ENCODE results near the gene COL28A1.

COL28A1 gene

DNA sequence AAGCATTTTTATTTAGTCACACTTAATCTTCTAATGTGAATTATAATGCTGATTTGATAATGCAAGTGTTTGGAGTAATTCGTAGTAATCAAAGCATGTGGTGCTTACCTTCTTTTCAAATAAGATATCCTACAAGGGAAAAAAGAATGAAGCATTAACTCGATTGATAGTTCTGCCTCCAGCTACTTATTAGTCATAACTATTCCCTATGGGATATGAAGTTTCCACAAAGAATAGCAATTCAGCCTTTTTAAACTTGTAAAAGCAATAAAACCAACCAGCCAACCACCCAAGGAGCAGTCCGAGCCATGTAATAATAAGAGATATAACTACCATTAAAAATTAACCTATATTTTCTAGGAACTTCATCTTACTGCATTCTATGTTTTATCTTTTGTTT is 11.6 kb downstream of the COL28A1 start:
- no peak for DNase-seq (ENCODE audit: extremely low read depth, insufficient read length)
- Histone ChIP-seq H3K4me3 (replicated peaks; ENCODE audit: low read depth, low read length) (no peak overlapping the region), H3K36me3 (ENCODE audit: control insufficient read depth, insufficient read depth, low read length) (no peaks in the 10 kb centered on the region), H3K27me3 (replicated peaks; ENCODE audit: control insufficient read depth, insufficient read depth, low read length) (no peaks in the 10 kb centered on the region)
- TF ChIP-seq, protein P1, sequence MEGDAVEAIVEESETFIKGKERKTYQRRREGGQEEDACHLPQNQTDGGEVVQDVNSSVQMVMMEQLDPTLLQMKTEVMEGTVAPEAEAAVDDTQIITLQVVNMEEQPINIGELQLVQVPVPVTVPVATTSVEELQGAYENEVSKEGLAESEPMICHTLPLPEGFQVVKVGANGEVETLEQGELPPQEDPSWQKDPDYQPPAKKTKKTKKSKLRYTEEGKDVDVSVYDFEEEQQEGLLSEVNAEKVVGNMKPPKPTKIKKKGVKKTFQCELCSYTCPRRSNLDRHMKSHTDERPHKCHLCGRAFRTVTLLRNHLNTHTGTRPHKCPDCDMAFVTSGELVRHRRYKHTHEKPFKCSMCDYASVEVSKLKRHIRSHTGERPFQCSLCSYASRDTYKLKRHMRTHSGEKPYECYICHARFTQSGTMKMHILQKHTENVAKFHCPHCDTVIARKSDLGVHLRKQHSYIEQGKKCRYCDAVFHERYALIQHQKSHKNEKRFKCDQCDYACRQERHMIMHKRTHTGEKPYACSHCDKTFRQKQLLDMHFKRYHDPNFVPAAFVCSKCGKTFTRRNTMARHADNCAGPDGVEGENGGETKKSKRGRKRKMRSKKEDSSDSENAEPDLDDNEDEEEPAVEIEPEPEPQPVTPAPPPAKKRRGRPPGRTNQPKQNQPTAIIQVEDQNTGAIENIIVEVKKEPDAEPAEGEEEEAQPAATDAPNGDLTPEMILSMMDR (IDR thresholded peaks at IDR 0.05; ENCODE audit: insufficient read depth, low read length, poor library complexity, severe bottlenecking), result no peak

GRCh38 chr7:7522421-7522820 is 13.3 kb downstream of the COL28A1 start:
- Histone ChIP-seq H3K27me3 (replicated peaks; ENCODE audit: control insufficient read depth, insufficient read depth, low read length) (no peaks in the 10 kb centered on the region), H3K4me3 (replicated peaks; ENCODE audit: low read depth, low read length) (no peak overlapping the region), H3K36me3 (ENCODE audit: control insufficient read depth, insufficient read depth, low read length) (no peaks in the 10 kb centered on the region)
- DNase-seq (ENCODE audit: extremely low read depth, insufficient read length), result no peak
- TF ChIP-seq, protein P1 (IDR thresholded peaks at IDR 0.05; ENCODE audit: insufficient read depth, low read length, poor library complexity, severe bottlenecking), result no peak

GRCh38 chr7:7521259-7521658 is 14.4 kb downstream of the COL28A1 start:
- H3K27me3 ChIP-seq (replicated peaks; ENCODE audit: control insufficient read depth, insufficient read depth, low read length), result no peaks in the 10 kb centered on the region
- no peak overlapping the region for H3K4me3 ChIP-seq (replicated peaks; ENCODE audit: low read depth, low read length)
- DNase-seq (ENCODE audit: extremely low read depth, insufficient read length), result no peak
- TF ChIP-seq, protein P1 (IDR thresholded peaks at IDR 0.05; ENCODE audit: insufficient read depth, low read length, poor library complexity, severe bottlenecking), result peak; percentile 2
- H3K36me3 ChIP-seq (ENCODE audit: control insufficient read depth, insufficient read depth, low read length), result no peaks in the 10 kb centered on the region

DNA sequence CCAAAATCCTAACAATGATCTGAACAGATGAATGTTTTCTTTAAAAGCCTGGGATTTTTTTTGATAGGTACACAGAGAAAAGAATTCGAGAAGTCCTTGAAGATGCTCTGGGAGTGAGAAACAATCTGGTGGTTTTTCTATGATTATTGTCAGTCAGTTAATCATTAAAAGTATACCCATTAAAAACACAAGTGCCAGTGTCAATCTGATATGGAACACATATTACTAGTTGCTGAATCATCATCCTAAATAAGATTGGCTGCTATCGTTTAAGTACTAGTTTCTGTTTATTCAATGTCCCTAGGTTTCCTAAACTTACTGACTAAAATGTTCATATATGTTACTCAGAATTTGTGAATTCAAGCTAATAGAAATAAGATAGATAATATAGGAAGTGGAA is 16.1 kb downstream of the COL28A1 start:
- Histone ChIP-seq H3K27me3 (replicated peaks; ENCODE audit: control insufficient read depth, insufficient read depth, low read length) (no peaks in the 10 kb centered on the region), H3K36me3 (ENCODE audit: control insufficient read depth, insufficient read depth, low read length) (no peaks in the 10 kb centered on the region), H3K4me3 (replicated peaks; ENCODE audit: low read depth, low read length) (no peak overlapping the region)
- TF ChIP-seq, protein P1 (IDR thresholded peaks at IDR 0.05; ENCODE audit: insufficient read depth, low read length, poor library complexity, severe bottlenecking), result no peak
- no peak for DNase-seq (ENCODE audit: extremely low read depth, insufficient read length)

DNA sequence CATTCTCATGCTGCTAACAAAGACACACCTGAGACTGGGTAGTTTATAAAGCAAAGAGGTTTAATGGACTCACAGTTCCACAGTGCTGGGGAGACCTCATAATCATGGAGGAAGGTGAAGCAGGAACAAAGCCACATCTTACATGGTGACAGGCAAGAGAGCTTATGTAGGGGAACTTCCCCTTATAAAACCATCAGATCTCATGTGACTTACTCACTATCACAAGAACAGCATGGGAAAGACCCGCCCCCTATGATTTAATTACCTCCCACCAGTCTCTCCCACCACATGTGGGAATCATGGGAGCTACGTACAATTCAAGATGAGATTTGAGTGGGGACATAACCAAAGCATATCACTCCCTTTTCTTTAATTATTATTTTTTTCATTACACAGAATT is 16.6 kb downstream of the COL28A1 start:
- no peak for DNase-seq (ENCODE audit: extremely low read depth, insufficient read length)
- H3K36me3 ChIP-seq (ENCODE audit: control insufficient read depth, insufficient read depth, low read length), result no peaks in the 10 kb centered on the region
- TF ChIP-seq, protein P1 (IDR thresholded peaks at IDR 0.05; ENCODE audit: insufficient read depth, low read length, poor library complexity, severe bottlenecking), result no peak
- no peak overlapping the region for H3K4me3 ChIP-seq (replicated peaks; ENCODE audit: low read depth, low read length)
- no peaks in the 10 kb centered on the region for H3K27me3 ChIP-seq (replicated peaks; ENCODE audit: control insufficient read depth, insufficient read depth, low read length)

DNA sequence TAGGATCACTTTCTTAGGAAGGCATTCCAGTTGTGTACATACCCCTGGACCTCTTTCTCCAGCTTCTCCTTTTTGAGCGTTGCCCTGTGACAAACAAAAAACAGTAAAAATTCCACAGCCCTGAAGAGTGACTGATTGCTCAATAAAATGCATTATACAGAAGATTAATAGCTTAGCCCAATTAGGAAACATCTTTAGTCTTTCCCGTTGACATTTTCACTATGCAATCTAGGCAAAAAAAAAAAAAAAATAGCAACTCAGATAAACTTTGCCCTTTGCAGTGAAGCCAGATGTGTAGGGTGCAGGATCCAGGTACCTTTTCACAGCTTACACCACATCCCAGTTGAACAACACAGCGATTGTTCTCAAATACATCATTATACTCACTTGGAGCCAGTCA is 17.9 kb downstream of the COL28A1 start:
- TF ChIP-seq, protein P1 (IDR thresholded peaks at IDR 0.05; ENCODE audit: insufficient read depth, low read length, poor library complexity, severe bottlenecking), result no peak
- Histone ChIP-seq H3K36me3 (ENCODE audit: control insufficient read depth, insufficient read depth, low read length) (no peaks in the 10 kb centered on the region), H3K27me3 (replicated peaks; ENCODE audit: control insufficient read depth, insufficient read depth, low read length) (no peaks in the 10 kb centered on the region), H3K4me3 (replicated peaks; ENCODE audit: low read depth, low read length) (no peak overlapping the region)
- no peak for DNase-seq (ENCODE audit: extremely low read depth, insufficient read length)

Data from GM06990 (cell line).